ENCODE results near the gene PLA2R1.
A peak's percentile ranks its signal among the peaks of the same experiment; 100 is the strongest.

PLA2R1 gene

GRCh38 chr2:160062292-160063005, at the start of gene PLA2R1:
TSS of gene PLA2R1 (minus strand) at chr2:160062615. CDS start at chr2:160062403, 212 bp downstream.
- no peak for DNase-seq

- DNase-seq = no peak
Observed at GRCh38 chr2:160110674-160111239, 48.3 kb upstream of the PLA2R1 start.

- DNase-seq = peak; percentile 16
Observed at GRCh38 chr2:160109939-160110673, 47.7 kb upstream of the PLA2R1 start.

GRCh38 chr2:160109243-160109642, 46.8 kb upstream of the PLA2R1 start:
- DNase-seq = no peak

- no peak for DNase-seq
Observed at GRCh38 chr2:160108646-160109045, 46.2 kb upstream of the PLA2R1 start.

- DNase-seq = no peak
Observed at GRCh38 chr2:160105366-160105765, 43.0 kb upstream of the PLA2R1 start.

GRCh38 chr2:160104115-160104514, 41.7 kb upstream of the PLA2R1 start:
- DNase-seq = no peak

- DNase-seq = no peak
Observed at GRCh38 chr2:160097326-160097725, 34.9 kb upstream of the PLA2R1 start.

- no peak for DNase-seq
Observed at GRCh38 chr2:160096409-160096808, 34.0 kb upstream of the PLA2R1 start.

- DNase-seq = no peak
Observed at GRCh38 chr2:160092445-160092844, 30.0 kb upstream of the PLA2R1 start.

- no peak for DNase-seq
Observed at GRCh38 chr2:160091381-160091780, 29.0 kb upstream of the PLA2R1 start.

- DNase-seq = no peak
Observed at GRCh38 chr2:160087854-160088745, 25.7 kb upstream of the PLA2R1 start.

- no peak for DNase-seq
Observed at GRCh38 chr2:160085662-160086061, 23.2 kb upstream of the PLA2R1 start.

- DNase-seq = no peak
Observed at GRCh38 chr2:160077912-160078810, 15.7 kb upstream of the PLA2R1 start.

- no peak for DNase-seq
Observed at GRCh38 chr2:160076914-160077313, 14.5 kb upstream of the PLA2R1 start.

- no peak for DNase-seq
Observed at GRCh38 chr2:160076241-160076640, 13.8 kb upstream of the PLA2R1 start.

GRCh38 chr2:160075171-160075570, 12.8 kb upstream of the PLA2R1 start:
- no peak for DNase-seq

- no peak for DNase-seq
Observed at GRCh38 chr2:160073284-160073888, 11.0 kb upstream of the PLA2R1 start.

- DNase-seq = no peak
Observed at GRCh38 chr2:160068906-160069305, 6.5 kb upstream of the PLA2R1 start.

- DNase-seq = no peak
Observed at GRCh38 chr2:160064916-160065315, 2.5 kb upstream of the PLA2R1 start.

GRCh38 chr2:160063879-160064612, 1.6 kb upstream of the PLA2R1 start:
- no peak for DNase-seq
